Neural cell (in vitro differentiated cells): ENCODE measurements around the gene POLQ. TPM values are rescaled to one million over a fixed set of nuclear protein-coding genes. Genes with fewer than 3 reads are reported as not detected.

ENCODE experiments used
- H2AFZ ChIP-seq: fragments of 200-600, 300-800 bp; sonication (generic), shearing (Covaris generic); 2 replicates; pipeline ENCODE4 v1.6.0; 2014; ENCODE audit warnings: low read depth, mild to moderate bottlenecking, antibody characterized with exemption, low read length, moderate library complexity
- H3F3A ChIP-seq: fragments of 200-600 bp; shearing (Covaris generic); 2 replicates; pipeline ENCODE4 v1.6.1; 2016; ENCODE audit warnings: mild to moderate bottlenecking, moderate library complexity, mixed read lengths, antibody characterized with exemption, low read length; ENCODE audit not compliant: insufficient read depth, poor library complexity, severe bottlenecking
- H3K27ac ChIP-seq: fragments of 200-600, 300-800 bp; sonication (generic), shearing (Covaris generic); 2 replicates; pipeline ENCODE4 v1.5.1; 2014; ENCODE audit warnings: mild to moderate bottlenecking, low read length, moderate library complexity
- H3K27me3 ChIP-seq: fragments of 300-800, 200-600 bp; sonication (generic), shearing (Covaris generic); 2 replicates; pipeline ENCODE4 v1.6.0; 2014; ENCODE audit warnings: mild to moderate bottlenecking, low read depth, low read length, moderate library complexity; ENCODE audit not compliant: insufficient read depth
- H3K36me3 ChIP-seq: fragments of 300-800, 200-600 bp; sonication (generic), shearing (Covaris generic); 2 replicates; pipeline ENCODE4 v1.5.1; 2014; ENCODE audit warnings: mild to moderate bottlenecking, antibody characterized with exemption, low read length, moderate library complexity; ENCODE audit not compliant: insufficient read depth
- H3K4me2 ChIP-seq: fragments of 300-800, 200-600 bp; sonication (generic), shearing (Covaris generic); 2 replicates; pipeline ENCODE4 v1.6.0; 2014; ENCODE audit warnings: mild to moderate bottlenecking, low read length
- H3K4me3 ChIP-seq: fragments of 300-800, 200-600 bp; sonication (generic), shearing (Covaris generic); 2 replicates; pipeline ENCODE4 v1.5.1; 2014; ENCODE audit warnings: mild to moderate bottlenecking, low read length, moderate library complexity
- H3K79me2 ChIP-seq: fragments of 200-600 bp; shearing (Covaris generic); replicated peaks from 2 replicates; pipeline ENCODE4 v1.6.0; 2014; ENCODE audit warnings: mild to moderate bottlenecking, low read length, moderate library complexity; ENCODE audit not compliant: insufficient read depth
- H3K9ac ChIP-seq: fragments of 300-800, 200-600 bp; sonication (generic), shearing (Covaris generic); 2 replicates; pipeline ENCODE4 v1.6.1; 2016; ENCODE audit warnings: mild to moderate bottlenecking, low read length, mixed read lengths
- H3K9me2 ChIP-seq: fragments of 200-600 bp; shearing (Covaris generic); 2 replicates; pipeline ENCODE4 v1.6.1; 2016; ENCODE audit warnings: mild to moderate bottlenecking, low read length, mixed read lengths; ENCODE audit not compliant: insufficient read depth
- H3K9me3 ChIP-seq: fragments of 200-600, 300-800 bp; sonication (generic), shearing (Covaris generic); 2 replicates; pipeline ENCODE4 v1.6.1; 2016; ENCODE audit warnings: mild to moderate bottlenecking, mixed run types, low read length, moderate library complexity, mixed read lengths
- H4K20me1 ChIP-seq: fragments of 200-600 bp; shearing (Covaris generic); 2 replicates; pipeline ENCODE4 v1.6.1; 2016; ENCODE audit warnings: mild to moderate bottlenecking, mixed run types; ENCODE audit not compliant: insufficient read depth
- CTCF ChIP-seq: fragments of 450-650 bp; IDR thresholded peaks from 2 replicates; pipeline ENCODE4 v1.5.1; 2014; ENCODE audit warnings: antibody characterized with exemption, mild to moderate bottlenecking, moderate library complexity; ENCODE audit not compliant: poor library complexity, severe bottlenecking
- EP300 ChIP-seq: fragments of 450-650 bp; conservative IDR thresholded peaks from 2 replicates; pipeline ENCODE4 v1.6.1; 2014; ENCODE audit warnings: antibody characterized with exemption, mild to moderate bottlenecking, moderate library complexity; ENCODE audit not compliant: poor library complexity, severe bottlenecking
- EZH2 ChIP-seq: fragments of 200-600, 300-800 bp; shearing (Covaris generic), sonication (generic); IDR thresholded peaks from 2 replicates; pipeline ENCODE4 v1.6.1; 2014; ENCODE audit warnings: antibody characterized with exemption, low read length, borderline replicate concordance, mild to moderate bottlenecking; ENCODE audit not compliant: insufficient read depth, poor library complexity, severe bottlenecking
- MXI1 ChIP-seq: fragments of 450-650 bp; conservative IDR thresholded peaks from 2 replicates; pipeline ENCODE4 v1.6.1; 2014; ENCODE audit warnings: antibody characterized with exemption, mild to moderate bottlenecking; ENCODE audit not compliant: poor library complexity, severe bottlenecking
- POLR2AphosphoS5 ChIP-seq: IDR thresholded peaks from 2 replicates; pipeline ENCODE4 v1.6.1; 2012
- RAD21 ChIP-seq: fragments of 450-650 bp; conservative IDR thresholded peaks from 2 replicates; pipeline ENCODE4 v1.6.1; 2014; ENCODE audit warnings: antibody characterized with exemption, mild to moderate bottlenecking, moderate library complexity
- REST ChIP-seq: IDR thresholded peaks from 2 replicates; pipeline ENCODE4 v1.6.1; 2012; ENCODE audit warnings: borderline replicate concordance
- SMC3 ChIP-seq: fragments of 450-650 bp; conservative IDR thresholded peaks from 2 replicates; pipeline ENCODE4 v1.6.1; 2014; ENCODE audit warnings: antibody characterized with exemption, mild to moderate bottlenecking, moderate library complexity; ENCODE audit not compliant: poor library complexity
- TAF1 ChIP-seq: IDR thresholded peaks from 2 replicates; pipeline ENCODE4 v1.6.1; 2012; ENCODE audit warnings: low read depth
- polyA plus RNA-seq: library from polyadenylated mRNA; depleted of rRNA; stranded (reverse); fragments of >200 nt; gene quantifications from 2 replicates; pipeline ENCODE4 v1.2.3, GENCODE V29; 2014

Gene POLQ
- polyA plus RNA-seq, 1 donor from 2014 or later = 0.10 TPM

- no peaks in the 10 kb centered on the region for H3K36me3 ChIP-seq
- no peak overlapping the region for H3K27ac ChIP-seq
- H3F3A ChIP-seq = no peaks in the 10 kb centered on the region
- no peak overlapping the region for H2AFZ ChIP-seq
- no peaks in the 10 kb centered on the region for H3K27me3 ChIP-seq
- H3K79me2 ChIP-seq = no peaks in the 10 kb centered on the region
- TF ChIP-seq RAD21 (no peak), SMC3 (no peak), TAF1 (no peak), EZH2 (no peak), POLR2AphosphoS5 (no peak), EP300 (no peak), REST (no peak), CTCF (no peak), MXI1 (no peak)
- H3K9me3 ChIP-seq = no peaks in the 10 kb centered on the region
- H4K20me1 ChIP-seq = no peaks in the 10 kb centered on the region
- no peak overlapping the region for H3K4me3 ChIP-seq
- H3K4me2 ChIP-seq = no peak overlapping the region
- H3K9me2 ChIP-seq = no peaks in the 10 kb centered on the region
- no peak overlapping the region for H3K9ac ChIP-seq
Observed at GRCh38 chr3:121515862-121516261, 29.9 kb downstream of the POLQ start.

- no peak overlapping the region for H3K9ac ChIP-seq
- H3K27me3 ChIP-seq = no peaks in the 10 kb centered on the region
- H3K4me2 ChIP-seq = no peak overlapping the region
- H3F3A ChIP-seq = no peaks in the 10 kb centered on the region
- H3K9me2 ChIP-seq = no peaks in the 10 kb centered on the region
- no peak overlapping the region for H3K4me3 ChIP-seq
- no peak overlapping the region for H3K27ac ChIP-seq
- no peak overlapping the region for H2AFZ ChIP-seq
- TF ChIP-seq EZH2 (no peak), MXI1 (no peak), POLR2AphosphoS5 (no peak), TAF1 (no peak), RAD21 (no peak), CTCF (no peak), EP300 (no peak)
- no peaks in the 10 kb centered on the region for H4K20me1 ChIP-seq
- H3K36me3 ChIP-seq = no peaks in the 10 kb centered on the region
- no peaks in the 10 kb centered on the region for H3K79me2 ChIP-seq
- no peaks in the 10 kb centered on the region for H3K9me3 ChIP-seq
Observed at GRCh38 chr3:121515313-121515712, 30.5 kb downstream of the POLQ start.
